NOMO-1 treated with dmso at 0.1 percent for 144 hours (cell line): ENCODE data around the gene MS4A12.
"Not testable (repeated sequence)": the region's sequence is repeated elsewhere in the genome, so short reads cannot be mapped to it uniquely, and the experiment has no call there.

Source experiments
- DNase-seq: peaks from one replicate; lab custom pipeline; 2025; ENCODE audit not compliant: unreplicated experiment; lab: John Stamatoyannopoulos, UW

Gene MS4A12

GRCh38 chr11:60512651-60513225 lies 20.2 kb downstream of the MS4A12 start:
- DNase-seq: no peak

- DNase-seq: no peak
Observed at GRCh38 chr11:60513496-60514460, 21.2 kb downstream of the MS4A12 start.

GRCh38 chr11:60515144-60515855 lies 22.7 kb downstream of the MS4A12 start, which contains the start of gene MS4A13:
Gene MS4A13 (plus strand): TSS chr11:60515392. CDS start chr11:60518084, 2,692 bp downstream.
- no peak for DNase-seq

- DNase-seq: no peak
Observed at GRCh38 chr11:60528465-60528864, 35.9 kb downstream of the MS4A12 start.

- peak; percentile 78 for DNase-seq
Observed at GRCh38 chr11:60528934-60529333, 36.4 kb downstream of the MS4A12 start.

GRCh38 chr11:60530454-60531100 lies 38.0 kb downstream of the MS4A12 start:
- no peak for DNase-seq

- DNase-seq: not testable (repeated sequence)
Observed at GRCh38 chr11:60532383-60532782, 39.8 kb downstream of the MS4A12 start.

GRCh38 chr11:60538627-60539026 lies 46.0 kb downstream of the MS4A12 start:
- not testable (repeated sequence) for DNase-seq

- DNase-seq: no peak
Observed at GRCh38 chr11:60544077-60544476, 51.5 kb downstream of the MS4A12 start.
